Spleen (tissue), 11 donors: ENCODE measurements around the gene HMG20B. TPM values are rescaled to one million over a fixed set of nuclear protein-coding genes. Genes with fewer than 3 reads are reported as not detected.

Source experiments
- DNase-seq: peaks from one replicate; pipeline ENCODE4 v3.0.0-alpha.2; 2020
- H3K27ac ChIP-seq, 8 donors: fragments of 200-600 bp; sonication (generic) in 7 of 8; 1 replicate in 4 of 8; 2 replicates in 4 of 8; pipeline versions ENCODE4 v1.5.0 to v1.8.0; 2016 to 2021; ENCODE audit warnings: inconsistent platforms in 4 of 8, mild to moderate bottlenecking in 4 of 8, moderate library complexity in 1 of 8
- H3K27me3 ChIP-seq, 7 donors: fragments of 200-600 bp; sonication (generic) in 6 of 7; replicated peaks in 1 of 7; 1 replicate in 4 of 7; 2 replicates in 3 of 7; pipeline versions ENCODE4 v1.5.0 to v1.8.0; 2016 to 2021; ENCODE audit warnings: inconsistent platforms in 3 of 7, mild to moderate bottlenecking in 1 of 7
- H3K36me3 ChIP-seq, 6 donors: fragments of 200-600 bp; sonication (generic) in 5 of 6; 1 replicate in 4 of 6; 2 replicates in 2 of 6; pipeline versions ENCODE4 v1.5.0 to v1.8.0; 2016 to 2021; ENCODE audit warnings: inconsistent platforms in 2 of 6
- H3K4me1 ChIP-seq, 6 donors: fragments of 200-600 bp; sonication (generic) in 5 of 6; 1 replicate in 3 of 6; 2 replicates in 3 of 6; pipeline versions ENCODE4 v1.5.0 to v1.8.0; 2016 to 2021; ENCODE audit warnings: inconsistent platforms in 3 of 6
- H3K4me3 ChIP-seq, 8 donors: fragments of 200-600 bp; sonication (generic) in 7 of 8; 1 replicate in 4 of 8; 2 replicates in 4 of 8; pipeline versions ENCODE4 v1.5.0 to v1.8.0; 2016 to 2021; ENCODE audit warnings: inconsistent platforms in 4 of 8, mild to moderate bottlenecking in 4 of 8, moderate library complexity in 2 of 8
- H3K9me3 ChIP-seq, 8 donors: fragments of 200-600 bp; sonication (generic) in 7 of 8; 1 replicate in 4 of 8; 2 replicates in 4 of 8; pipeline versions ENCODE4 v1.5.0 to v1.8.0; 2016 to 2021; ENCODE audit warnings: inconsistent platforms in 4 of 8
- CTCF ChIP-seq, 11 experiments: fragments of 200-600 bp in 7 of 11; fragments of 450-650 bp in 4 of 11; sonication (generic) in 4 of 11; IDR thresholded peaks in 8 of 11; conservative IDR thresholded peaks in 3 of 11; 1 replicate in 7 of 11; 2 replicates in 4 of 11; pipeline versions ENCODE4 v1.4.0 to v1.8.0; 2016 to 2021; ENCODE audit warnings: antibody characterized with exemption in 11 of 11, inconsistent platforms in 4 of 11, mild to moderate bottlenecking in 1 of 11
- POLR2A ChIP-seq, 3 donors: fragments of 450-650 bp; IDR thresholded peaks; one replicate each; pipeline ENCODE4 v1.5.1; 2017; ENCODE audit warnings: antibody characterized with exemption in 3 of 3, mild to moderate bottlenecking in 1 of 3
- POLR2AphosphoS5 ChIP-seq, 3 donors: sonication (generic); formaldehyde crosslinking; IDR thresholded peaks; one replicate each; pipeline ENCODE4 v1.5.1; 2017; ENCODE audit warnings: antibody characterized with exemption in 3 of 3
- whole genome bisulfite sequencing, 5 donors: extraction: QIAGEN DNeasy Blood & Tissue Kit in 3 of 5; methylation state at CpG; one replicate each; pipeline versions ENCODE4 v1.1.5 to v1.1.7; 2013 to 2018; 5-methylcytosine and 5-hydroxymethylcytosine counted together
- intact Hi-C: fragments of 100-400 bp; cut with DNase I; formaldehyde crosslinking; loops from one replicate; pipeline ENCODE4 v1.15.0; 2023; ENCODE audit warnings: low total_unique reads
- polyA plus RNA-seq, 3 donors: library from polyadenylated mRNA; stranded (reverse); fragments of 200-250 nt; gene quantifications; one replicate each; pipeline ENCODE4 v1.2.1, GENCODE V29; 2013
- total RNA-seq, 7 donors: library from RNA; depleted of rRNA in 3 of 7; stranded (reverse); fragments of >200 nt in 3 of 7; fragmentation: NEBNext Ultra II Directional in 4 of 7; extraction: Animal tissue kit (Norgen Biotek cat#: 25700) in 4 of 7; gene quantifications; one replicate each; pipeline versions ENCODE4 v1.1.0 to v1.2.1, GENCODE V29; 2016 to 2021
- donor health status: healthy with polysubstance abuse.
- donor health status: DM: no; HTN: no; CAD: no; lungs with moderate emphysema.
- donor health status: DM: no; HTN: no; CAD: no.
- donor health status: Bipolar disorder and iron deficiency.
- donor health status: healthy.
- donor health status: DM: no; HTN: no; CAD: no.
- donor health status: DM: yes; HTN: yes; CAD: no.

The HMG20B gene
- total and polyA plus RNA-seq, 10 donors: 49.4 to 82.2 (median 65.8) TPM

GRCh38 chr19:3572132-3572854 lies 451 bp upstream of the HMG20B start:
- Histone ChIP-seq H3K9me3 (no peaks in the 10 kb centered on the region), H3K27ac (peak overlapping the region in 7 of 8 donors; percentile 7 to 94 (median 89)), H3K36me3 (peaks cover 0 to 29% (median 4%) of the 10 kb centered on the region in 6 donors), H3K27me3 (no peaks in the 10 kb centered on the region), H3K4me1 (peaks cover 0 to 46% (median 30%) of the 10 kb centered on the region in 6 donors), H3K4me3 (peak overlapping the region; percentile 20 to 98 (median 92))
- no peak for TF ChIP-seq POLR2A (IDR thresholded peaks at IDR 0.05)
- peak in 3 of 11 experiments; percentile 18 to 30 (median 20) for TF ChIP-seq CTCF (IDR thresholded peaks at IDR 0.05 in 8 of 11, conservative IDR thresholded peaks at IDR 0.05 in 3 of 11)
- TF ChIP-seq POLR2AphosphoS5 (IDR thresholded peaks at IDR 0.05): peak; percentile 32 to 81 (median 71)
- WGBS, 5 donors: 2 to 6% (median 3%) methylated on average over 15 to 48 of the region's 48 CpGs
- DNase-seq: peak; percentile 100
- intact Hi-C loops: no loop called here

GRCh38 chr19:3573162-3573857 lies 566 bp downstream of the HMG20B start:
- Histone ChIP-seq H3K9me3 (no peaks in the 10 kb centered on the region), H3K4me3 (peak overlapping the region; percentile 86 to 98 (median 92)), H3K27ac (peak overlapping the region; percentile 54 to 94 (median 87)), H3K4me1 (peaks cover 0 to 46% (median 30%) of the 10 kb centered on the region in 6 donors), H3K36me3 (peaks cover 0 to 39% (median 4%) of the 10 kb centered on the region in 6 donors), H3K27me3 (no peaks in the 10 kb centered on the region)
- peak; percentile 92 for DNase-seq
- 1 to 2% (median 1%) methylated on average over 14 to 60 of the region's 60 CpGs for WGBS, 5 donors
- TF ChIP-seq POLR2AphosphoS5 (IDR thresholded peaks at IDR 0.05) (no peak), CTCF (IDR thresholded peaks at IDR 0.05 in 8 of 11, conservative IDR thresholded peaks at IDR 0.05 in 3 of 11) (no peak), POLR2A (IDR thresholded peaks at IDR 0.05) (no peak)
- intact Hi-C loops: no loop called here

GRCh38 chr19:3573858-3574637 lies 1.3 kb downstream of the HMG20B start:
- peak in 2 of 3 donors; percentile 35 to 48 for TF ChIP-seq POLR2AphosphoS5 (IDR thresholded peaks at IDR 0.05)
- no peak for TF ChIP-seq CTCF (IDR thresholded peaks at IDR 0.05 in 8 of 11, conservative IDR thresholded peaks at IDR 0.05 in 3 of 11)
- peaks cover 0 to 46% (median 30%) of the 10 kb centered on the region in 6 donors for H3K4me1 ChIP-seq
- intact Hi-C loops: no loop called here
- no peaks in the 10 kb centered on the region for H3K27me3 ChIP-seq
- H3K9me3 ChIP-seq: no peaks in the 10 kb centered on the region
- DNase-seq: peak; percentile 95
- H3K36me3 ChIP-seq: peaks cover 0 to 45% (median 4%) of the 10 kb centered on the region in 6 donors
- peak overlapping the region; percentile 86 to 98 (median 92) for H3K4me3 ChIP-seq
- H3K27ac ChIP-seq: peak overlapping the region in 6 of 8 donors; percentile 83 to 94 (median 90)
- WGBS, 5 donors: 61 to 69% (median 66%) methylated on average over 44 to 55 of the region's 55 CpGs
